Measurements from ENCODE around the gene ZFAND4.

Gene ZFAND4

DNA sequence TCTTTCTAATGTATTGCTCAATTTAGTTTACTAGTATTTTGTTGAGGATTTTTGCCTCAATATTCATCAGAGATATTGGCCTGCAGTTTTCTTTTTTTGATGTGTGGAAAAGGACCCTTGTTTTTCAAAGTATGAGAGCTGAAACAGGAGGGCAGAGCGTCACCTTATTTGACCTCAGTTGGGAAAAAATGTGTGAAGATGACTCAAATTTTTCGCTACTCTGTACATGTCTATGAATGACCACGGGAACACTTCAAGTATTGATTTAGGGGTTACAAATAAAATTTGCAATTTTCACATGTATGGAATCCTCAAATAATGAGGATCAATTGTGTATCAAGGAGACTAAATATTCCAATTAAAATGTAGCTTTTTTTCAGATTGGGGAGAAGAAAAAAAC lies 103.1 kb downstream of the ZFAND4 start:
- H3K27ac ChIP-seq = no peak overlapping the region
- H3K9me3 ChIP-seq = no peaks in the 10 kb centered on the region
- H3K36me3 ChIP-seq = no peaks in the 10 kb centered on the region
- H3K27me3 ChIP-seq = no peaks in the 10 kb centered on the region
- no peaks in the 10 kb centered on the region for H3K4me1 ChIP-seq (ENCODE audit: control insufficient read depth in 1 of 2, insufficient read depth in 1 of 2, low read depth in 1 of 2, low read length in 1 of 2)
- TF ChIP-seq, protein P1, sequence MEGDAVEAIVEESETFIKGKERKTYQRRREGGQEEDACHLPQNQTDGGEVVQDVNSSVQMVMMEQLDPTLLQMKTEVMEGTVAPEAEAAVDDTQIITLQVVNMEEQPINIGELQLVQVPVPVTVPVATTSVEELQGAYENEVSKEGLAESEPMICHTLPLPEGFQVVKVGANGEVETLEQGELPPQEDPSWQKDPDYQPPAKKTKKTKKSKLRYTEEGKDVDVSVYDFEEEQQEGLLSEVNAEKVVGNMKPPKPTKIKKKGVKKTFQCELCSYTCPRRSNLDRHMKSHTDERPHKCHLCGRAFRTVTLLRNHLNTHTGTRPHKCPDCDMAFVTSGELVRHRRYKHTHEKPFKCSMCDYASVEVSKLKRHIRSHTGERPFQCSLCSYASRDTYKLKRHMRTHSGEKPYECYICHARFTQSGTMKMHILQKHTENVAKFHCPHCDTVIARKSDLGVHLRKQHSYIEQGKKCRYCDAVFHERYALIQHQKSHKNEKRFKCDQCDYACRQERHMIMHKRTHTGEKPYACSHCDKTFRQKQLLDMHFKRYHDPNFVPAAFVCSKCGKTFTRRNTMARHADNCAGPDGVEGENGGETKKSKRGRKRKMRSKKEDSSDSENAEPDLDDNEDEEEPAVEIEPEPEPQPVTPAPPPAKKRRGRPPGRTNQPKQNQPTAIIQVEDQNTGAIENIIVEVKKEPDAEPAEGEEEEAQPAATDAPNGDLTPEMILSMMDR (IDR thresholded peaks at IDR 0.05) = no peak
- no peak overlapping the region for H3K4me3 ChIP-seq (ENCODE audit: low read depth in 1 of 2, low read length in 1 of 2)

DNA sequence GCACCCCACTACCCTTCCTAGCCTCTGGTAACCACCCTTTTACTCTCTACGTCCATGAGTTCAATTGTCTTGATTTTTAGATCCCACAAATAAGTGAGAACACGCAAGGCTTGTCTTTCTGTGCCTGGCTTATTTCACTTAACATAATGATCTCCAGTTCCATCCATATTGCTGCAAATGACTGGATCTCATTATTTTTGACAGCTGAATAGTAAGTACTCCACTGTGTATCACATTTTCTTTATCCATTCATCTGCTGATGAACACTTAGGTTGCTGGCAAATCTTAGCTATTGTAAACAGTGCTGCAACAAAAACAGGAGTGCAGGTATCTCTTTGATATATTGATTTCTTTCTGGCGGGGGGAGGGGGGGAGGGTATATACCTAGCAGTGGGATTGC lies 106.2 kb downstream of the ZFAND4 start:
- Histone ChIP-seq H3K27me3 (no peaks in the 10 kb centered on the region), H3K9me3 (no peaks in the 10 kb centered on the region), H3K4me3 (ENCODE audit: low read depth in 1 of 2, low read length in 1 of 2) (no peak overlapping the region), H3K36me3 (no peaks in the 10 kb centered on the region), H3K27ac (no peak overlapping the region), H3K4me1 (ENCODE audit: control insufficient read depth in 1 of 2, insufficient read depth in 1 of 2, low read depth in 1 of 2, low read length in 1 of 2) (no peaks in the 10 kb centered on the region)
- TF ChIP-seq, protein P1 (IDR thresholded peaks at IDR 0.05) = no peak

Data from neutrophil (primary cell).